LNCaP clone FGC (cell line): ENCODE results near the gene NHERF2.

ENCODE experiments used
- DNase-seq: peaks from one replicate; pipeline ENCODE4 v3.0.0-alpha.2; 2011; ENCODE audit warnings: low read depth
- H3K4me3 ChIP-seq: 2 replicates; pipeline ENCODE4 v1.5.1; 2011; ENCODE audit warnings: mild to moderate bottlenecking, low read depth, low read length, control low read depth
- TF ChIP-seq, protein P1 (sequence below): IDR thresholded peaks from 2 replicates; pipeline ENCODE4 v1.5.1; 2012; ENCODE audit warnings: mild to moderate bottlenecking; ENCODE audit not compliant: control insufficient read depth, insufficient read depth; ENCODE audit errors: extremely low read depth

The NHERF2 gene

DNA sequence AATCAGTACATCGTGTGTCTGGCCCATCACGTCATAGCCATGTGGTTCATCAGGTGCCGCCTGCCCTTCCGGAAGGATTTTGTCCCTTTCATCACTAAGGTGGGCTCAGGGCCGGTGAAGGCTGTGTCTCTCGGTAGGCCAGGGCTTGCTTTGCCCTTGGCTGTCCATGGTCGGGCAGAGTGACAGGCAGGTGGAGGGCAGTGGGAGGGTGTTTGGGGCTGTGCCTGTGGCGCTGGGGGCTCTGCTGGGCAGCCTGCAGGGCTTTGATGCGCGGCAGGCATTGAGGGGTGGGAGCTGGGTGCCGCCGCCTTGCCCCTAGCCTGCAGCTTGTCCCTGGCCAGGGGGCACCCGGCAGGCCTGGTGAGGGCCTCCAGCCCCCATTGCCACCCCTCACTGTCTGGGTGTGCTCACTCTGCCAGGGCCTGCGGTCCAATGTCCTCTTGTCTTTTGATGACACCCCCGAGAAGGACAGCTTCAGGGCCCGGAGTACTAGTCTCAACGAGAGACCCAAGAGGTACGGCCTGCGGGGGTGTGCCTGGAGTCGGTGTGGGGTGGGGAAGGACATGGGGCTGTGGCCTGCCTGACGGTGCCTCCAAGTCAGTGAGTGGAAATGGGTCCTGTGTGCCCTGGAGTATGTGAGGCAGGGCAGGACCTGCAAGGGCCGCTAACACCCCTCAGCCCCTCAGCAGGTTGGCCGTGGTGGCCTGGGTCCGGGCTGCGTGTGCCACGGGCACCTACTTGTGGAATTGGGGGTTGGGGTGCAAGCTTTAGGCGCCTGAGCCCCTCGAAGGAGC is 49.6 kb downstream of the NHERF2 start:
- TF ChIP-seq, protein P1, sequence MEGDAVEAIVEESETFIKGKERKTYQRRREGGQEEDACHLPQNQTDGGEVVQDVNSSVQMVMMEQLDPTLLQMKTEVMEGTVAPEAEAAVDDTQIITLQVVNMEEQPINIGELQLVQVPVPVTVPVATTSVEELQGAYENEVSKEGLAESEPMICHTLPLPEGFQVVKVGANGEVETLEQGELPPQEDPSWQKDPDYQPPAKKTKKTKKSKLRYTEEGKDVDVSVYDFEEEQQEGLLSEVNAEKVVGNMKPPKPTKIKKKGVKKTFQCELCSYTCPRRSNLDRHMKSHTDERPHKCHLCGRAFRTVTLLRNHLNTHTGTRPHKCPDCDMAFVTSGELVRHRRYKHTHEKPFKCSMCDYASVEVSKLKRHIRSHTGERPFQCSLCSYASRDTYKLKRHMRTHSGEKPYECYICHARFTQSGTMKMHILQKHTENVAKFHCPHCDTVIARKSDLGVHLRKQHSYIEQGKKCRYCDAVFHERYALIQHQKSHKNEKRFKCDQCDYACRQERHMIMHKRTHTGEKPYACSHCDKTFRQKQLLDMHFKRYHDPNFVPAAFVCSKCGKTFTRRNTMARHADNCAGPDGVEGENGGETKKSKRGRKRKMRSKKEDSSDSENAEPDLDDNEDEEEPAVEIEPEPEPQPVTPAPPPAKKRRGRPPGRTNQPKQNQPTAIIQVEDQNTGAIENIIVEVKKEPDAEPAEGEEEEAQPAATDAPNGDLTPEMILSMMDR, result no peak
- H3K4me3 ChIP-seq, result no peak overlapping the region
- no peak for DNase-seq

DNA sequence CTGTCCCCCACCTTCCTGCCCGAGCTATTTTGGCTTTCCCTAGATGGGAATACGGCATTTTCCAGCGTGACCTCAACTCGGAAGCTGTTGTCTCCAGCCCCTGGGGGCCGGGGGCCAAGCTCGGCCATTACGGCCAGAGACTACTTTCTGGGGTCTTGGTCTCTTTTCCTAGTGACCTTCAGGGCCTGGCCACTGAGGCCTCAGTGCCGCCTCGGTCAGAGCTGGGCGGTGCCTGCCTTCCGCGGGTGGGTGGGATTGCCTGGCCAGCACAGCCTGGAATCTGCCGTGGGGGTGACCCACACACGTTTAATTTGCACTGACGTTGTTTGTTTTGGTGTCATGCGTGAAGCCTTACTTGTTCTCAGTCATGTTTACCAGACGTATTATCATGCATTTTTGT is 50.3 kb downstream of the NHERF2 start:
- no peak overlapping the region for H3K4me3 ChIP-seq
- no peak for DNase-seq
- TF ChIP-seq, protein P1, result no peak

DNA sequence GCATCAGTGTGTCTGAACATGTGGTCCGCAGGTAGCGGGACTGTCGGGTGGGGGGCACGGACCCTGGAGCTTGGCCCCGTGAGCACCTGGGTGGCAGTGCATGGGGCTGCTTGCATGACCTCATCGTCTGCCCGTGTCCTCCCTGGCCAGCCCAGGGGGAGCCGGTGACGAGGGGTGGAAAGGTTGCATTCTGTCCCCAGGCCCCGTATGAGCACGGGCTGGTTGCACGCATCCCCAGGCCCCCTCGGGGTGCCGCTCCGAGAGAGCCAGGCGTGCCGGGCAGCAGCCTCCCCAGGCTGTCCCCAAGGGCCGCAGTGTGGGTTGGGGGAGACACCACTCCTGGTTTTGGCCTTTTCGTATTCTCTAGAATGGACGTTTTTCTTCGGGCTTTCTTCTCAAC is 51.0 kb downstream of the NHERF2 start:
- no peak for DNase-seq
- H3K4me3 ChIP-seq, result no peak overlapping the region
- TF ChIP-seq, protein P1, result no peak

DNA sequence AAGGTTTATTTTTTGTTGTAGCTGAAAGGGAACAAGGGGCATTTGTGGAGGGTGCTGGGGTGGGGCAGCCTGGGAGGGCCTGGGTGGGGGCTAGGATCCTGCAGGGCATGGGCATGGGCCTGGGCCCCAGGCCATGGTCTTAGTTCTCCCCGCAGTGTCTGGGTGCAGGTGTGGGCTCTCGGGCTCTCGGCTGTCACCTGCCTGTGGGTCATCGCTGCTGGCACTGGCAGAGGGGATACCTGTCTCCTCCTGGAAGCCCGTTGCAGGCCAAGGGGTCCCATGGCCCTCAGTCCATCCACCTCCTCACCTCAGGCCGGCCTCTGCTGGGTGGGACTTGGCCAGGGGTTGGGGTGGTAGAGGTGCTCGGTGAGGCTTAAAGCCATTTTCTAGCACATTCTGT is 51.4 kb downstream of the NHERF2 start:
- no peak for DNase-seq
- no peak overlapping the region for H3K4me3 ChIP-seq
- TF ChIP-seq, protein P1, result no peak

DNA sequence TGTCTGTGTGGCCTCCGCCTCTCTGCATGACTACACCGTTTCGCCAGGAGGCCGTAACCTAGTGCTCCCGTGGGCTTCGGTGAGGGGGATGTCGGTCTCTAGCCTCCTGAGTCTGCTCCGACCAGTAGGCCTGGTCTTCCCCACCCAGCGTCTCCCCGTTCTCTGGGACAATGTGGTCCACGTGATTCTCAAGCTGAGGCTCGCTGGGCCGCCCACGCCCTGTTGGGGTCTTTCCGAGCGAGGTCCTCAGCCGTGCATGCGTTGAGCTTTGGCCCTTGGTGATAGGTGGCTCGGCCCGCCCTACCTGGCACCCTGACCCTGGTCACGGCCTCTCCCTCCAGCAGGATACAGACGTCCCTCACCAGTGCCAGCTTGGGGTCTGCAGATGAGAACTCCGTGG is 52.0 kb downstream of the NHERF2 start:
- TF ChIP-seq, protein P1, result no peak

DNA sequence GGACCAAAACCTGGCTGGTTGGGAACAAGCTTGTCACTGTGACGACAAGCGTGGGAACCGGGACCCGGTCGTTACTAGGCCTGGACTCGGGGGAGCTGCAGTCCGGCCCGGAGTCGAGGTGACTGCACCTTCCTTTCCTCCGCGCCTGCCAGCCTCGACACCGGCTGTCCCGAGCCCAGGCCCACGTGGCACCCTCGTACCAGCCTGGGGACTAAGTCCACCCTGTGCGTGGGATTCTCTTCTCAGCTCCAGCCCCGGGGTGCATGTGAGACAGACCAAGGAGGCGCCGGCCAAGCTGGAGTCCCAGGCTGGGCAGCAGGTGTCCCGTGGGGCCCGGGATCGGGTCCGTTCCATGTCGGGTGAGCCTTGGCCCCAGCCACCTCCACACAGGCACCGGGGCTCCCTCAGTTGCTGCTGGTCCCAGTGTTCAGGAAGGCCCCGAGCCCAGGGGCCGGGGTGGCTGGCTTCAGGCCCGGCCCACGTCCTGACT is 52.7 kb downstream of the NHERF2 start:
- no peak overlapping the region for H3K4me3 ChIP-seq
- DNase-seq, result no peak
- TF ChIP-seq, protein P1, result no peak

More for the DNA sequence above, 52.0 kb downstream of the NHERF2 start:
- H3K4me3 ChIP-seq, result no peak overlapping the region
- no peak for DNase-seq

DNA sequence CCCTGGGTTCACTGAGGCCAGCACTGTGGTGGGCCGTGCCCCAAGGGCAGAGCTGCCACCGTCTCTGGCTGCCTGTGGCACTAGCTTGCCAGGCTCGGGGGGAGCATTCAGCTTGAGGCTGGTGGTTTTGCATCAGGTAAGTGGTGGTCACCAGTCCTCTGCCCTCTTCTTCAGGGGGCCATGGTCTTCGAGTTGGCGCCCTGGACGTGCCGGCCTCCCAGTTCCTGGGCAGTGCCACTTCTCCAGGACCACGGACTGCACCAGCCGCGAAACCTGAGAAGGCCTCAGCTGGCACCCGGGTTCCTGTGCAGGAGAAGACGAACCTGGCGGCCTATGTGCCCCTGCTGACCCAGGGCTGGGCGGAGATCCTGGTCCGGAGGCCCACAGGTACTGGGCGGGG is 53.3 kb downstream of the NHERF2 start:
- no peak for DNase-seq
- no peak overlapping the region for H3K4me3 ChIP-seq
- TF ChIP-seq, protein P1, result no peak
